ENCODE measurements around the gene PPP1R3G. TPM values are rescaled to one million over a fixed set of nuclear protein-coding genes. Genes with fewer than 3 reads are reported as not detected.

The PPP1R3G gene
- total RNA-seq, 1 donor from 2014 or later: 2.5 TPM

DNA sequence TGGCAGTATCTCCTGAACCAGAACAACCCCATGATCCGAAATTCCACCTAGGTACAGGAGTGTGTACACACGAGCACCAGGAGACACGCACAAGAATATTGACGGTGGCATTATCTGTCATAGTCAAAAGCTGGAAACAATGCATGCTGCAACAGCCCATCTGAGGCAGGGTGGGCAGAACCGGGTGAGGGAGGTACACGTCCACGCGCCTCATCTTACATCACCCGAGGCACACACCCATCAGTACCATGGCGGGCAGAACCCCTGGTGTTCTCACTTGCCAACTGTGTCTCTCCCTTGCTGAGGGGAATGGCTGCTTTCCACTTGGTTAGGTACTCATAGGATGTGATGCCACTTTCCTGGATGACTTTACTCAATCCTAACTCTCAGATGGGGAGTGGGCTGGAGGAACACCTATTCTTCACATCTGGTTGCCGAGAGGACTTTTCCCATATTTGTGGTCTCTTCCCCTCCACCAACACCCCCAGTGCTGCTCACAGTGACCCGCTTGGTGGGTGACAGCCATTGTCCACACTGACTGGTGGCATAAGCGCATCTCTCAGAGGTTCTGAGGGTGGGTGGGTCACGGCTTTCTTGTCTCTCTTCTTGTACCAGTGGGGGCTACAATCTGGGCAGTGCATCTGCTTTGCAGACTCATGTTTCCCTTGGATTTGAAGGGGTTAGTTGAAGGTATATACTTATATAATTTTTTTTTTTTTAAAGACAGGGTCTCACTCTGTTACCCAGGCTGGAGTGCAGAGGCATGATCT, 13.5 kb downstream of the PPP1R3G start:
- no peak for DNase-seq (ENCODE audit: low read depth)
- TF ChIP-seq, protein P1, sequence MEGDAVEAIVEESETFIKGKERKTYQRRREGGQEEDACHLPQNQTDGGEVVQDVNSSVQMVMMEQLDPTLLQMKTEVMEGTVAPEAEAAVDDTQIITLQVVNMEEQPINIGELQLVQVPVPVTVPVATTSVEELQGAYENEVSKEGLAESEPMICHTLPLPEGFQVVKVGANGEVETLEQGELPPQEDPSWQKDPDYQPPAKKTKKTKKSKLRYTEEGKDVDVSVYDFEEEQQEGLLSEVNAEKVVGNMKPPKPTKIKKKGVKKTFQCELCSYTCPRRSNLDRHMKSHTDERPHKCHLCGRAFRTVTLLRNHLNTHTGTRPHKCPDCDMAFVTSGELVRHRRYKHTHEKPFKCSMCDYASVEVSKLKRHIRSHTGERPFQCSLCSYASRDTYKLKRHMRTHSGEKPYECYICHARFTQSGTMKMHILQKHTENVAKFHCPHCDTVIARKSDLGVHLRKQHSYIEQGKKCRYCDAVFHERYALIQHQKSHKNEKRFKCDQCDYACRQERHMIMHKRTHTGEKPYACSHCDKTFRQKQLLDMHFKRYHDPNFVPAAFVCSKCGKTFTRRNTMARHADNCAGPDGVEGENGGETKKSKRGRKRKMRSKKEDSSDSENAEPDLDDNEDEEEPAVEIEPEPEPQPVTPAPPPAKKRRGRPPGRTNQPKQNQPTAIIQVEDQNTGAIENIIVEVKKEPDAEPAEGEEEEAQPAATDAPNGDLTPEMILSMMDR (conservative IDR thresholded peaks at IDR 0.05; ENCODE audit: low read depth, low read length): no peak
- H3K4me3 ChIP-seq (ENCODE audit: low read depth, low read length): no peak overlapping the region

DNA sequence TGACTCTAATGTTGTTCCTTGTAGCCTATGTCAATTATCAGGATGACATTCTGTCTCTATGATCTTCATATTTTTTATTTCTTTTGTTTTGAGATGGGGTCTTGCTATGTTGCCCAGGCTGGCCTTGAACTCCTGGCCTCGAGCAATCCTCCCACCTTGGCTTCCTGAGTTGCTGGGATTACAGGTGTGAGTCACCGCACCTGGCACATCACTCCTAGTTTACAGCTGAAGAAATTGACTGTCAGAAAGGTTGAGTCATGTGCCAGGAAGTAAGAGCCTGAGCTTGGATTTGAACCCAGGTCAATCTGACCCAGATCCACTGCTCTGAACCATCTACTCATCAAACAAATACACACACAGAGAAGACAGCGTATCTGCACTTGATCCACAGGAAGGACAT, 14.4 kb downstream of the PPP1R3G start:
- TF ChIP-seq, protein P1 (conservative IDR thresholded peaks at IDR 0.05; ENCODE audit: low read depth, low read length): no peak
- no peak for DNase-seq (ENCODE audit: low read depth)
- no peak overlapping the region for H3K4me3 ChIP-seq (ENCODE audit: low read depth, low read length)

DNA sequence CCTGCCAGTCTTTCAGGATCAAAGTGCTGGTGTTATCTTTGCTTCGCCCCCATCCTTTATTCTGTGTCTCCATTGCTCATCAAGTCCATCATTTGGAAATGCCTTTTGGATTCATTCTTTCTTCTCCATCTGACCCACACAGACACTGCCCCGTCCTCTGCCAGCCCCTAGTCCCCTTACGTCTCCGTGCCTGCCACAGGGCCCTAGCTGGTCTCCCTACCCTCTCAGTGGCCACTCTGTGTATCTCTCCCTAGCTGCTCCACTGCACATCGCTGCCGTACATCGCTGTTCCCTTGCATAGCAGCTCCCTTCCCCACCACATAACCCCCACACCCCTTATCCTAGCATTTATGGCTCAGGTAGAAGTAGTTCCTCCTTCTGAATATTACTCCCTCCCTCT, 15.7 kb downstream of the PPP1R3G start:
- no peak overlapping the region for H3K4me3 ChIP-seq (ENCODE audit: low read depth, low read length)
- TF ChIP-seq, protein P1 (conservative IDR thresholded peaks at IDR 0.05; ENCODE audit: low read depth, low read length): no peak

DNA sequence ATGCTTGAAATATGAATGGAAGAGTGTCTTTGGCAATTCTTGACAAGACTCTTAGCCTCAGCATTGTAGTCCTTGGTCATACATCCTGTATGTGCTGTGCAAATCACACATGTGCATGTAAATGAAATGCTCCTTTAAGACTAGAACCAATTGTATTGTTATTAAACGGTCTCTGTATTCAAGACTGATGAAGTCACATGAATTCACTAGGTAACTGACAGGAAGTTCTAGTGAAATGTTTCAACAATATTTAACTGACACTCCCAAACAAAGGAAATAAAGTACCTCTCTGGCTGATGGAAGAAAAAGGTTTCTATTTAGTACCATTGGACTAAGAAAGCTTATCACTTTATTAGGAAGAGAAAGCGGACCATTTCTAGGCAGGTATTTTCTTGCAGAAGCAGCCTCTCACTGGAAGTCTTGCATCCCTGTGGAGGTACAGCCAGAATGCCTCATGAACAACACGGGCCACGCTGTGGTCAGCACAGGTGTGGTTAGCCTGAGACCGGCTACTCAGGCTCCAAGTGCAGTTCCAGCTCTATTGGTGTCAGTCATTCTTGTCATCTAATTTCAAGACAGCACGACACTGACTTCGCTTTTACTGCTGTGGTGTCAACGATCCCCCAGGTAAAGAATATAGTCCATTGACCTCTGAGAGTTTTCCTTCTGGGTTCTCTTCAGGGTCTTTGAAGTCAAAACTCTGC, 17.3 kb downstream of the PPP1R3G start:
- TF ChIP-seq, protein P1 (conservative IDR thresholded peaks at IDR 0.05; ENCODE audit: low read depth, low read length): no peak
- no peak overlapping the region for H3K4me3 ChIP-seq (ENCODE audit: low read depth, low read length)
- DNase-seq (ENCODE audit: low read depth): no peak

More for the DNA sequence above, 15.7 kb downstream of the PPP1R3G start:
- DNase-seq (ENCODE audit: low read depth): no peak

DNA sequence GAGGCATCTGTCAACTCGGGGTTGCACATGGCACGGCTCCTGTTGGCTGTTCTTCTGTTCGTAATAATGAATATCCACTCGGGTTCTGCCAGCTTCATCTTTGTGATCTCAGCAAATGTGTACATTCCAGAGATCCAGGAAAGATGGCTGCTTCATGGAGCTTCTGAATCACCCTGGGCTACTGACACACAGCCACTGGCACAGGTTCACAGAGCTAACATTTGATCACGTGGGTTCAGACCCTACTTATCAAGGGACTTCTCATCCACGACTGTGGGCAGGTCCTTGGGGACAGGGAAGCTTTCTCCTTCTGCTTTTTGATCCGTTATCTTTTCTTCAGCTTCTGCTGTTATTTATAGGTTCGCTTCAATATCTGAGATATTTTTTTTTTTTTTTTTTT, 18.1 kb downstream of the PPP1R3G start:
- TF ChIP-seq, protein P1 (conservative IDR thresholded peaks at IDR 0.05; ENCODE audit: low read depth, low read length): no peak
- H3K4me3 ChIP-seq (ENCODE audit: low read depth, low read length): no peak overlapping the region
- no peak for DNase-seq (ENCODE audit: low read depth)

DNA sequence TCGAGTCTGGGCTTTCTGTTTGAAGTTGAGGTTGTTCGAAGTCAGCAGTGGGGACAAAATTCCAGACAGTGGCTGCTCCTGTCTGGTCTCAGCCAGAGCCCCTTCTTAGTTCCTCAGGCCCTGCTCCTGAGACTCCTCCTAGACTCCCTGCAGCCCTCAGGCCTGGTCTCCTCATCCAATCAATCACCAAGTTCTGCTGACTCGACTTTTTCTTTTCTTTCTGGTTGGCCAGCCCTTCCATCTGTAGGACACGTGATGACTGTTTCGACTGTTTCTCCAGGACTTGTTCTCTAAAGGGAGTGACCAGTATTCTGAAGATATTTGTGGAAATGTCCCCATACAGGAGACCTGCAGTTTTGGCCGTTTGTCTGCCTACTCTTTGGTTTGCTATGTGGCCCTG, 19.5 kb downstream of the PPP1R3G start:
- H3K4me3 ChIP-seq (ENCODE audit: low read depth, low read length): no peak overlapping the region

More for the DNA sequence above, 19.5 kb downstream of the PPP1R3G start:
- DNase-seq (ENCODE audit: low read depth): no peak
- TF ChIP-seq, protein P1 (conservative IDR thresholded peaks at IDR 0.05; ENCODE audit: low read depth, low read length): no peak

Data from epithelial cell of proximal tubule (primary cell).